HG03159 (cell line): Measurements from ENCODE around the gene SPATA1.
"Not testable (repeated sequence)": the region's sequence is repeated elsewhere in the genome, so short reads cannot be mapped to it uniquely, and the experiment has no call there.

Experiments
- ATAC-seq: cut with Tn5 transposase; IDR thresholded peaks from one replicate; pipeline ENCODE4 v1.9.1; 2021; ENCODE audit warnings: mild to moderate bottlenecking, moderate library complexity; ENCODE audit not compliant: unreplicated experiment

The SPATA1 gene

DNA sequence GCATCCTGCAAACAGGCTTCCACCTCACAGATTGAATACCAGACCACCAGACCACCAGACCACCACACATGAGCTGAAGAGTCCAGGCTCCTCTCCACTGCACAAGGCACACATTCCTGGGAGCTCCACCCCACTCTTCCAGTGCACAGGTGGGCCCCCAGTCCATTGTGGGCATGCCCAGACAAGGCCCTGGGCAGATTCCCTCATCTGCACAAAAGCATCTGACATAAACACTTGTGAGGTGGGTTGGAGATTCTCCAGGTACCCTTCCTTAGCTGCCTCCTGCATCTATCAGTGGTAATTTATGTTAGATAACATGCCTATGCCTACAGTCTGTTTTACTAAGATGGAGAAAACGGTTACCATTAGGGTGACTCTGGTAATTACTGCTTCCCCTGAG, 79.6 kb downstream of the SPATA1 start:
- no peak for ATAC-seq

DNA sequence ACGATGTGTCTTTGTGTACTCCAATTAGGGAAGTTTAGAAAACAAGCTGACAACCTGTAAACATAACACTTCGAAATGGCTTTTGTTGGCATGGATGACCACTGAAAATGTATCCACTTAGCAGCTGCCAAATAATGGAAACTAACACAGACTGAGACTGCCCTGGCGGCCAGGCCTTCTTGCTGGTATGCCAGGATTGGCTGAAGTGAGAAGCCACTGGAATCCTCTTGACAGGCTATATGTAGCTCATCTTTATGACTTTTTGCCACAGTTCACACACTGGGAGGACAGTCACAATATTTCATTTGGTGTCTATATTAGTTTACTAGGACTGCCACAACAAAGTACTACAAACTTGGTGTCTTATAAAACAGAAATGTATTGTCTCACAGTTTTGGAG, 80.9 kb downstream of the SPATA1 start:
- ATAC-seq, result no peak

DNA sequence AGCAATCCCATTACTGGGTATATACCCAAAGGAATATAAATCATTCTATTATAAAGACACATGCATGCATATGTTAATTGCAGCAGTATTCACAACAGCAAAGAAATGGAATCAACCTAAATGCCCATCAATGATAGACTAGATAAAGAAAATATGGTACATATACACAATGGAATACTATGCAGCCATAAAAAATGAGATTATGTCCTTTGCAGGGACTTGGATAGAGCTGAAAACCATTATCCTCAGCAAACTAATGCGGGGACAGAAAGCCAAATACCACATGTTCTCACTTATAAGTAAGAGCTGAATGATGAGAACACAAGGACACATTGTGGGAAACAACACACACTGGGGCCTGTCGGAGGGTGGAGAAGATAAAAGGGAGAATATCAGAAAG, 88.8 kb downstream of the SPATA1 start:
- ATAC-seq, result not testable (repeated sequence)

DNA sequence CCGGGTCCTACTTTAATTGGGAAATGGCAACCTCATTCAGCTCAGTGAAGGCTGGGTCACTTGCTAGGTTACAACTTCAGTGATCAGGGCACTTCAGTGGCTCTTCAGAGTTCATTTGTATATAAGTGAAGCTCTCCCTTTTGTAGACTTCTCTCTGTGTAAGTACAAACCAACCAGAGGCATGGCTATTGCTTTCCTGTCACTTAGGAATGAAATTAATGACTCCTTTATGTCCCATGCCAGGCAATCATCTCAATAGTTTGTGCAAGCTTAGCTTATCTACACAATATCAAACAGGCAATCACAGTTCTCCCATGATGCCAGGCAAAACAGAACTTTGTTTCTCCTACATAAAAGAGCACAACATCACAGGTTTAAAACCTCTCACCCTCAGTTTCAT, 90.8 kb downstream of the SPATA1 start:
- no peak for ATAC-seq

DNA sequence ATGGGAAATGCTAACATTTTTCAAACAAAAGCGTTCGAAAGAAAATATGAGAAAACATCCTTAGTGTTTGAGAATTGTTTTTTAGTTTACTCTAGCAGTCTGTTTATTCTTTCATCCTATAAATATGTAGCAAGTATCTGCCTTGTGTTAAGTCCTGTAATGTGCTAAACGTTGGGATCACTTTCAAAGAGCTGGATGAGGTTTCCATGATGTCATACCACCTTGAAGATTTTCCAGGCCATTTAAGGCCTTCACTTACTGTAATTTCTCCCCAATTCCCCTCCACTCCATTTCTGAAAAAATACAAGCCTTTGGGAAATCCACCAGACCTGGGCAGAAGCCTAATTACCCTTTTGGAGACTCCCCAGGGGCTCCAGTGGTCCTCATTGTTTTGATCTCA, 92.2 kb downstream of the SPATA1 start:
- ATAC-seq, result no peak

- peak; percentile 80 for ATAC-seq
These were observed 92.9 kb downstream of the SPATA1 start for GRCh38 chr1:84598846-84599741.

- no peak for ATAC-seq
These were observed 94.6 kb downstream of the SPATA1 start for GRCh38 chr1:84600796-84601195.

DNA sequence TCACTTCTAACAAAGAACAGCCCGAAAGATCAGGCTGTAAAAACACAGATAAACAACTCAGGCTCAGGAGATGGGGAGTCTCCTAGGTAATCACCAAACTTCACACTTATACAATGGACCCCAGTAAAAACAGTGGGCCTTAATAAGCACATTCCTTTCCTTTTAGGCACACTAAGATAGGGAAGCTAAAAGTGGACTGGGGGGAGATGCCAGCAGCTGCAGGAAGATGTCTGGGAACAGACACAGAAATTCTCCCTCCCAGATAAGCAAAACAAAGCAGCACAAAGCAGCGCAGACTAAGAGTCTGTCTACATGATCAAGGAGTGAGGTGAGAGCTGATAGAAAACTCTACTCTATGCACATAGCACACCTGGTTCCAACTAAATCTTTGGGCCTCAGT, 97.0 kb downstream of the SPATA1 start:
- no peak for ATAC-seq

DNA sequence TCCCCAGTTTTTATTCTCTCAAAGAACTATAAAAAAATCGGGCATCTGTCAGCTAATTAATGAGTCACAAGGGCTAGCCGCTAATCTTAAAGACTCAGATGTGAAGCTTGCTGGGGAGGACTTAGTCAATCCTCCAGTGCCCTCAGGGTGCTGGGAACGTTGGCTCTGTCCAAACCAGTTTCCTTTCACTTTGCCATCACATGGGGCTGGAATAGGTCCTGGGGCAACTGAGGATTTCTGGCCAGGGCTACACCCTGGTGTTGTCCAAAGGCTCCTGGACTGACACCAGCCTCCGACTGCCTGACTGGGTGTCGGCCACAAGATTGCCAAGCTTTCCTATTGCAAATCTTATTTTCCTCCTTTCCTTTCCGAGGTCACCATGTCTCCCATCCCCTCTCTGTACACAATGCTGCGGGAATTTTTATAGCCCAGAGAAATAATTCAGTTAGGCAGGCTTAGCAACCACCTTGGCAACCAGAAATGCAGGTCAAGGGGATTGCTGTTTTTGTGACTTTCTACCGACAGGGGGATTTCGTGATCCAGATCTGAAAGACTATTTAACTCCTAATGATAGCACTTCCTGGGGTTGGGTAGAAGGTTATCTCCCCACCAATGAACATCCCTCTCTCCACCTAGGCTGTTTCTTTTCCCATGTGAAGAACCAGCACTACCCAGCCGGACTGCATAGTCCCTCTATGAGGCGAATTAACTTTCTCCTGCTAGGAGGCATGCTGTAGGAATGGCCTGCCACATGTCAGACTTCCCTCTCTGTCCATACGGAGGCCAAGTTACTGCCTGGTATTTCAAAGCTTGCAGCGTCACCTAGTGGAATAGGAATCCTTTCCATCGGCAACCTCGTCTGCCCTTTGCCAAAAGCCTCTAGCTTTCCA, 98.0 kb downstream of the SPATA1 start:
- no peak for ATAC-seq

DNA sequence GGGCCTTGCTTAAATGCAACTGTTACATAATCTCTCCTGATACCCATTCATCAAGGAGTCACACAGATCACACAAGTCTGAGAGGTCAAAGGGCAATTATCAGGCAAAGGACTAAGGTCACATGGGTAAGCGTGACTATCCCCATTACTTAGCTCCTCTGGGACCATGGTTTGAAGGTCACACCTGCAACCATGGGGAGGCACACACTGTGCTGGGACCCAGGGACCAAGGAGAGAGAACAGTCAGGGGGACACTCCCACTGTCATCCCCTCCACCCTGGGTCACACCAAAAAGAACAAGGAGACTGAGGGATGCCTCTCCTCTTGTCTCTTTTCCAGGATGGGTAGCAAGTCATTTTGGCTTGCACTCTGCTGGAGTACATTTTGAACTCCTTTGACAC, 99.0 kb downstream of the SPATA1 start:
- ATAC-seq, result no peak

GRCh38 chr1:84606977-84607376, 100.8 kb downstream of the SPATA1 start:
- no peak for ATAC-seq

- no peak for ATAC-seq
These were observed 104.9 kb downstream of the SPATA1 start for GRCh38 chr1:84611091-84611490.

DNA sequence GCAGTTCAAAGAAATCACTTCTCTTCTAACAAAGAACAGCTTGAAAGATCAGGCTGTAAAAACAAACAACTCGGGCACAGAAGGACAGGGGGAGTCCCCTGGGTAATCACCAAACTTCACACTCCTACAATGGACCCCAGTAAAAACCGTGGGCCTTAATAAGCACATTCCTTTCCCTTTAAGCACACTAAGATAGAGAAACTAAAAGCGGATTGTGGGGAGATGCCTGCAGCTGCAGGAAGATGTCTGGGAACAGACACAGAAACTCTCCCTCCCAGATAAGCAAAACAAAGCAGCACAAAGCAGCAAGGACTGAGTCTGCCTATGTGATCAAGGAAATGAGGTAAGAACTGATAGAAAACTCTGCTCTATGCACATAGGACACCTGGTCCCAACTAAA, 105.6 kb downstream of the SPATA1 start:
- ATAC-seq, result no peak

DNA sequence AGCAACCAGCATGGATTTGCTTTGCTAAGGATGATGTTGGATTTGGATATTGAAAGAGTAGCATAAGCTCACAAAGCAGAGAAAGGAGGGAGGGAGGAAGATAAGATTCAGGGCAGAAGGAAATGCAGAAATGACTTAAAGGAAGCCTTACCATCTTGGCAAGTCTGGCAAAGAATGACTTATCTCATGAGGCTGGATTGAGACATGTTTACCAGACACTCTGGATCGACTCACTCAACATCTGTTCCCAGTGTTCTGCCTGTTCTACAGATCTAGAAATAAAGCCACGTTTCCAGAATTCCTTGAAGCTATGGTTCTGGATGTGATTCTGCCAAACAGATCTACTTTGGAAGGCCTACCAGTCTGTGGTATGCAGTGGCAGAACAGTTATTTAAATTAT, 106.8 kb downstream of the SPATA1 start:
- no peak for ATAC-seq

DNA sequence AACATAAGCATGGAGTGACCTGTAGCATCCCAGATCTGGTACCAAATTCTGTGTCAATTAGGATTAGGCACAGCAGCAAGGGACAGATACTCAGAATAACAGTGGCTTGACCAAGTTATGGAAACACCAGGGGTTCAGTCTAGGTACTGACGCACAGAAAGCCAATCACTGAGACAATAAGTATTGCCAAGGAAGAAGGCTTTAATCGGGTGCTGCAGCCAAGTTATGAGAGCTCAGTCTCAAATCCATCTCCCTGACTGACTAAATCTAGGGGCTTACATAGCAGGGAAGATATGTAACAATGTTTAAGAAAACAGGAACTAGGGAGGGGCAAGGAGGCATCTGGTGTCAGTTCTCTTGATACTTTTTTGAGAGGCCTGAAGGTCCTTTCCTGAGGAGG, 107.7 kb downstream of the SPATA1 start:
- ATAC-seq, result no peak

GRCh38 chr1:84615790-84616189, 109.6 kb downstream of the SPATA1 start:
- no peak for ATAC-seq
